Cardiac fibroblast (primary cell): ENCODE results near the gene SORCS3.

ENCODE experiments used
- DNase-seq, 2 donors: peaks; one replicate each; pipeline versions ENCODE4 v3.0.0 to v3.0.0-alpha.2; 2010; ENCODE audit warnings: low read depth in 2 of 2
- H3K4me3 ChIP-seq, 2 donors: replicated peaks in 1 of 2; 1 replicate in 1 of 2; 2 replicates in 1 of 2; pipeline ENCODE4 v1.5.1; 2011; ENCODE audit warnings: low read depth in 2 of 2, low read length in 2 of 2, mild to moderate bottlenecking in 2 of 2, moderate library complexity in 1 of 2
- TF ChIP-seq, protein P1 (sequence below): IDR thresholded peaks from one replicate; pipeline ENCODE4 v1.5.1; 2011; ENCODE audit warnings: low read depth, mild to moderate bottlenecking, low read length, inconsistent platforms

Gene SORCS3

DNA sequence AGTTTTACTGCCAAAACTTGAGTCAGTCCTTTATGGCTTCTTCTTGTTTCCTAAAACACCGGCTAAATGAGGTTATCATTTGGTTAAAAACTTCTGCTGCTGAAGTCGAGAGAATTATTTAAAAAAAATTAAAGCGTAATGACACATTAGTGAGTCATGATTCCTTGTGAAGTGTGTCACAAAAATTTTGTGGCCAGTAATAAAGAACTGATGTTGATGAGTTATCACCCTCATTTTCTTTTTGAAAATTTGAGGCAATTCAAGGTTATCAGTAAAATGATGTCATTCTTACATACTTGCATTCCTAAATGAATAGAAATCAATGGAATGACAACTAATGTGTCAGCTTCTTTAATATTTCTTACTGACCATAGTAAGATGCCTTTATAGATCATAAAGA, 427.4 kb downstream of the SORCS3 start:
- TF ChIP-seq, protein P1, sequence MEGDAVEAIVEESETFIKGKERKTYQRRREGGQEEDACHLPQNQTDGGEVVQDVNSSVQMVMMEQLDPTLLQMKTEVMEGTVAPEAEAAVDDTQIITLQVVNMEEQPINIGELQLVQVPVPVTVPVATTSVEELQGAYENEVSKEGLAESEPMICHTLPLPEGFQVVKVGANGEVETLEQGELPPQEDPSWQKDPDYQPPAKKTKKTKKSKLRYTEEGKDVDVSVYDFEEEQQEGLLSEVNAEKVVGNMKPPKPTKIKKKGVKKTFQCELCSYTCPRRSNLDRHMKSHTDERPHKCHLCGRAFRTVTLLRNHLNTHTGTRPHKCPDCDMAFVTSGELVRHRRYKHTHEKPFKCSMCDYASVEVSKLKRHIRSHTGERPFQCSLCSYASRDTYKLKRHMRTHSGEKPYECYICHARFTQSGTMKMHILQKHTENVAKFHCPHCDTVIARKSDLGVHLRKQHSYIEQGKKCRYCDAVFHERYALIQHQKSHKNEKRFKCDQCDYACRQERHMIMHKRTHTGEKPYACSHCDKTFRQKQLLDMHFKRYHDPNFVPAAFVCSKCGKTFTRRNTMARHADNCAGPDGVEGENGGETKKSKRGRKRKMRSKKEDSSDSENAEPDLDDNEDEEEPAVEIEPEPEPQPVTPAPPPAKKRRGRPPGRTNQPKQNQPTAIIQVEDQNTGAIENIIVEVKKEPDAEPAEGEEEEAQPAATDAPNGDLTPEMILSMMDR, result no peak
- no peak overlapping the region for H3K4me3 ChIP-seq
- no peak for DNase-seq

DNA sequence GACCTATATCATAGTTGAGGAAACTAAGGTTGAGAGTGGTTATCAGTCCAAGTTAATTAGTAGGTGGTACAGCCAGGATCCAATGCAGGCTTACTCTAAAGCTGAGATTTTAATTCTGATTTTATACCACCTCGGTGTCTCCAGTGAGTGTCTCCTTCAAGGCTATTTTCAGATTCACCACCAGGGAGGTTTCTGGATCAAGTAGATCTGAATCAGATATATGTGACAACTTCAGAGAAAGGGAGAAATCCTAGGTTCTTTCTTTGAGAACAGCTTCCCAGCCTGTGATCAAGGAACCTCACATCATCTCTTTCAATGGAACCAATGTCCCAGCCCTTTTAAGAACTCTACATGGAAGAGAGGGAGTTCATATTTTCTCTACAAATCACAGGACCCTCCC, 429.2 kb downstream of the SORCS3 start:
- no peak overlapping the region for H3K4me3 ChIP-seq
- TF ChIP-seq, protein P1, result no peak
- no peak for DNase-seq

DNA sequence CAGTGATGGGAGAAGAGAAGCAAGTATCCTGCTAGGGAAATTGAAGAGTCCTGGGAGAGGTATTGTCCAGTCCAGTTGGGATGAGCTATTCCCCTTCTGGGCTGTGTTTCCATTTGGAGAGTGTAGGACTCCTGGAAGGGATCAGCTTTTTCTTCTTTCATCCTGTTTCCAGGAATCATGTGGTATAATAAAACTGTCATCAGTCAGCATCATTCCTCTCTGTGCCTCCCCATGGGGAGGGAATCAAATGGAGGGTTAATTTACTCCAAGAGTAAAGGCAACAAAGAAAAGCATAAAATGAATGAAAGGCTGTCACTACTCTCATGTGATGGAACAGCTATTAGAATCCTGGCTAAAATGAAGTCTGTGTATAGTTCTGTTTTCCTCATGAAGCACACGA, 429.9 kb downstream of the SORCS3 start:
- no peak overlapping the region for H3K4me3 ChIP-seq
- TF ChIP-seq, protein P1, result no peak
- no peak for DNase-seq

DNA sequence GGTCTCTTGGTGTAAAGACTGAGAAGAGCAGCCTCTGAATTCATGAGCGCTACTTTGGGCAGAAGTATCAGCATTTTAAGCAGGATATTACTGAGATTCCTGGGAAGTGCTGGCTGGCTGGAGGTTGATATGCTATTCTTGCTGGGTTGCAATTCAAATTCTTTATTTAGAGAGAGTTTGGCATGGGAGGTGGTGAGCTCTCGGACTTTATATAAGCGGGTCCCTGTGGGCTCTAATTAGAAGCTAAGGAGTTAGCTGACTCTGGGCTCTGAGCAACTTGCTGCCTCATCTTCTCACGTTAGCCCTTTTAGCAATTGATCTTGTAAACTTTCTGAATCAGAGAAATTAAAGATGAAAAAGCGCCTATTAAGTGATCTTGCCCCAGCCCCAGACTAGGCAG, 430.9 kb downstream of the SORCS3 start:
- H3K4me3 ChIP-seq, result no peak overlapping the region
- TF ChIP-seq, protein P1, result no peak
- DNase-seq, result no peak

DNA sequence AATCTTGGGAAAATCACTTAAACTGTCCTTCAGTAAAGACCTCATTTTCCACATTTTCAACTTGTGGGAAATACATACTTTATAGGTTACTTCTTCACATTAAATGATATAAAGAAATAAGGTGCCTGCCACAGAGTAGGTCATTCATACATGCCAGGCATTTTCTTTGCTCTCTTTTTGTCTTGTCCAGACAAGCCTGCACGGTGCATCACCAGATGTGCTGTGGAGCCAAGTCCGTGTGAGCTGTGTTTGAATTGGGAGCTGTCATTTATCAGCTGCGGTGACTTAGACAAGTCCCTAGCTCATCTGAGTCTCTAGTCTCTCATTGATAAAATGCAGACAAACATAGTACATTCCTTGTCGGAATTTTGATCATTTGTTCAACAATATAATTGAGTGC, 432.9 kb downstream of the SORCS3 start:
- TF ChIP-seq, protein P1, result no peak
- H3K4me3 ChIP-seq, result no peak overlapping the region
- DNase-seq, result no peak

DNA sequence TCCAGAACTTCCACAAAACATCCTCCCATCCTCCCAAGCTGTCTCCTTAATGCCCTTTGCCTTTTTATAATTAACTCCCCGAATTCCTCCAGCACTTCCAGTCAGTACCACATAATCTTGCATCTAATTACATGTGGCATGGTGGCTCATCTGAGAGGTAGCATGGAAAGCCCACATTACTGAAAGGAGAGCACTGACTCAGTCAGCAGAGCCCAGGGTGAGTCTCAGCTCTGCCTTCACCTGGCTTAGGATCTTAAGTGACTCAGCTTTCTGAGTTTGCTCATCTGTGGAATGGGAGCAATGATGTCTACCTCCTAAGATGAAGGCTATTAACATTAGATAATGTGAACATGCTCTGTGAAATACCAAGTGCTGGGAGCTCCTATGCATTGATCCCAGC, 433.9 kb downstream of the SORCS3 start:
- H3K4me3 ChIP-seq, result no peak overlapping the region
- TF ChIP-seq, protein P1, result no peak
- DNase-seq, result no peak

DNA sequence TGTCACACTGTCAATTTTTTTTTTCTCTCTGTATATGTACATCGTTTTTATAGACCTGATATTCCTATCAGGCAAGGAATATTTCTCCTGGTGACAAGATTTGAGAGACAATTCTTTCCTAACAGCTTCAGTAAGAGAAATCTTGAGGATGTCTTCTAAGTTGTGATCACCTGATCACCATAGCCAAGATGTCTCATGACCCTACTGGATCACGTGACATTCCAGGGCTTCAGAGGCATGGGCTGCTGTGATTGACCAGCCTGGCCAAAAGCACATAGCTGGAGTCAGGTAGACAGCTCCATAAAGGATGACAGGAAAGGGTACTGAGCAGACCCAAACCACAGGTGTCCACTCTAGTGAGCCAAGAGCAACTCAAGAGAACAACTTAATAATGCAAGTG, 444.9 kb downstream of the SORCS3 start:
- TF ChIP-seq, protein P1, result no peak
- DNase-seq, result no peak
- H3K4me3 ChIP-seq, result no peak overlapping the region
